Right kidney (tissue), 1 donor: ENCODE data around the gene DMD.
"Not testable (repeated sequence)": the region's sequence is repeated elsewhere in the genome, so short reads cannot be mapped to it uniquely, and the experiment has no call there.

ENCODE experiments used
- DNase-seq: peaks from one replicate; pipeline ENCODE4 v3.0.0-alpha.2; 2016

The DMD gene

DNA sequence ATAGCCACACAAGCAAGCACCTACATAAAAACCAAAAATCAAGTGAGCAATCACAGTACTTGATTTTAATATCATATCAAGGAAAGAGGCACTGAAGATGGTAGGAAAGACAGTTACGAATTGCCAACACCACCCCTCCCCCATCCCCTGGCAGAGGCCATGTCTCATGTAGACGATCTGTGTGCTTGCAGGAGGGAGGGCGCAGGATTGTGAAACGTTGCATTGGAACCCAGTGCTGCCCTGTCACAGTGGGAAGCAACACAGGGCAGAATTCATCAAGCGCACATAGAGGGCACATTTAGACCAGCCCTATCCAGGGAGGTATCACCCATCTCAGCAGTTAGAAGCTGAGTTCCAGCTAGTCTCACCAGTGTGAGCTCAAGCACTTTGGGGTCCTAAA, 359.8 kb downstream of the DMD start:
- no peak for DNase-seq

DNA sequence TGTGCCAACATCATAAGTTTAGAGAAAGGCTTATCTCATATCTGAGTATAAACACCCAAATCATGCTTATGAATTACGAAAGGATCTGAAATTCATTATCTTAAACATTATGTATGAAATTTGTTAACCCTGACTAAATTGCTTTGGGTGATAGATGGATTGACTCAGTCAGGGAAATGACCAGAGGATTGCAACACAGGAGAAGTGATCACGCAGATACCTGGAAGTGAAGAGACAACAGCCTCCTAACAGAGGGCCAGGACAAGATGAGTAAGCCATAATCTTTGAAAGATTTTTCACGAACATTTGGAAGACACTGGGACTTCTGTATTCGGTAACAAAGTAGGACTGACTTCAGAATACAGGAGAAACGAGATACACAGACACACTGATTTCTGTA, 363.4 kb downstream of the DMD start:
- no peak for DNase-seq

DNA sequence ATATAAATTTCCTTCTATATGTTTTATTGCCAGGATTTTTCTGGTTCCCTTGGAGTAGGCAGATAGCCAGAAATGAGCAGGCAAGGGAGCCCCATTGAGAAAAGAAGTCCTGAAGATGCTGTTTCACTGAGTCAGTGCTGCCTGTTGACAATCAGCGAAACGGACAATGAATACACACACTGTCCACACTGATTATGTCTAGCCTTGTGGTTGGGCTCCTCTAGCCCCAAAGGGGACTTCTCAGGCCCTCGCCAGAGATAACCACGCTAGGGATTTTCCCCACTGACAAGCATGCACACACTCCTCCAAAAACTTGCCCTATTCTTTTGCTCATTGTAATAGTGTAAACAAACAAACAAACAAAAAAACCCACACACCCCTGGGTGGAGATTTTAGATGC, 369.3 kb downstream of the DMD start:
- no peak for DNase-seq

DNA sequence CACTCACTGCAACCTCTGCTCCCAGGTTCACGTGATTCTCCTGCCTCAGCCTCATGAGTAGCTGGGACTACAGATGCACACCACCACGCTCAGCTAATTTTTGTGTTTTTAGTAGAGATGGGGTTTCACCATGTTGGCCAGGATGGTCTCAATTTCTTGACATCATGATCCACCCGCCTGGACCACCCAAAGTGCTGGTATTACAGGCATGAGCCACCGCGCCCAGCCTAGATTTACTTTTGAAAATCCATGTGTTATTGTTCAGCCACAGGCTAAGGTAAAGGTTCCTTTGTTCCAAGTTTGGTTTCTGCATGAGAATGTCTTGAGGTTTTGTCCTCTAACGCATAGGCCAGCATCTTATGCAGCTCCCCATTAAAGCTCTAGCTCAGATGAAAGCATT, 371.6 kb downstream of the DMD start:
- DNase-seq = no peak

DNA sequence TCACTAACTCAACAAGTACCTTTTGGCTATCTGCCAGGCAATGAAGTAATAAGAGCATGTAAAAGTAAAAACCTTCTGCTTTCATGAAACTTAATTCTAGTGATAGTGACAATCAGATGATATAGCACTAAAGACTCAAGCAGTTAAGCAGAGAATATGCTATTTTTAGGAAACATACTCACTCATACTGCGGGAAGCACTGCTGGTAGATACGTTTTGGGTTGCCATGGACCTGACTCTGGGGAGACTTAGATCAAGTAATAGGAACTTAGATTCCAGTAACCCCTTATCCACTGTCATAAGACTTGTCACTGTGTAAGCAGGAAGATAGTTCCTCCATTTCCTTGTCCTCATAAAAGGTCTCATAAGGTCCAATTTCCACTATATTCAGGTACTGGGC, 386.3 kb downstream of the DMD start:
- no peak for DNase-seq

DNA sequence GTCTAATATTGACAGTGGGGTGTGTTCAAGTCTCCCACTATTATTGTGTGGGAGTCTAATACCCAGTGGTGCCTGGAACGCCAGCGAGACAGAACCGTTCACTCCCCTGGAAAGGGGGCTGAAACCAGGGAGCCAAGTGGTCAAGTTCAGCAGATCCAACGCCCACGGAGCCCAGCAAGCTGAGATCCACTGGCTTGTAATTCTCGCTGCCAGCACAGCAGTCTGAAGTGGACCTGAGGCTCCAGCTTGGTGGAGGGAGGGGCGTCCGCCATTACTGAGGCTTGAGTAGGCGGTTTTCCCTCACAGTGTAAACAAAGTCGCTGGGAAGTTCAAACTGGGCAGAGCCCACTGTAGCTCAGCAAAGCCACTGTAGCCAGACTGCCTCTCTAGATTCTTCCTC, 407.3 kb downstream of the DMD start:
- DNase-seq = no peak

DNA sequence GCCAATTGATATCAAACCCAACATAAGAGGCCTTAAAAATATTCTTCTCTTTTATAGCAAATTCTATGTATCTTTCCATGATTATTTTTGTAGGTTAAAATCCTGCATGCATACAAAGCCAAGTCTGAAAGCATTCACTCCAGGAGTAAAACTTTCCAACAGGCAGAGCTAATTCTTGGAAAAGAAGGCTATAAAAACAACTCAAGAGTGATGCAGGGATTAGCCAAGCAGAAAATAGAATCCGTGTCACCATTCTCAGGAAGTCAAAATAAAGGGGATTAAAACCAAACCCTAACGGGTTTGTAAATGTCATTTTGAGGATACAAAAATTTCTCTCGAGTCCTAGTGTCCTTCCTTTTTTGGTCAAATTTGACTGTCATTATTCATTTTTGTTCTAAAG, 412.4 kb downstream of the DMD start:
- DNase-seq = no peak

DNA sequence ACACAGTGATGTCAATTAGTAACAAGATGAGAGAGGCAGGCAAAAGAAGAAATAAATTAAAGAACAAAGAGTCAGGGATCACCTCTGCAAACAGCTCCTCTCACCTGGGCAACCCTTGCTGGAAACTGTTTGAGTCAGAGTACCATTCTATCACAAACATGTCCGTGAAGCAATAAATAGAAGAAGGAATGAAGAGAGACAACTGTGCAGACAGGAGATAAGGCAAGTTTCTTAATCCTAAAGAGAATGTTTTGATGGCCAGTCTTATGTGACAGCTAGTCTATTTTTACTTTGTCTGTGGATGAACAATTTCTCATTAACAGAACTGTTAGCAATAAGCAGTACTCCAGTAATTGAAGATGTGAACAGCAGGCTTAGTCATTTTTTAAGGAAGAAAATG, 422.4 kb downstream of the DMD start:
- DNase-seq = no peak

DNA sequence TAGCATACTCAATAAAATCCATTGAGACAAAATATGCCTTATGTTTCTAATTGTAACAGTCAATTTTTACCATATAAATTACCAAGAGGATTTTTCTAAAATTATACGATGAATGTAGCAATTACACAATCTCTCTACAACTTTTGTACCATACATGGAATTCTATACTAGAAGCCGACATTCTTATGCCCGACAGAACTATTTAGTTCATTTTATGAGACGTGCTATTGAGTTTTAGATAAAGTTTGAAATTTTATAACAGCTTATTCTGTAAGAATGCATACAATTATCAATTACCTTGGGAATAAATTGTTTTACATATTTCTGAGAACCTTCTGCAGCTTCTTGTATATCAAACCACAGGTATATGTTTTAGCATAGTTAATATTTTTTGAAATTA, 431.2 kb downstream of the DMD start:
- no peak for DNase-seq

DNA sequence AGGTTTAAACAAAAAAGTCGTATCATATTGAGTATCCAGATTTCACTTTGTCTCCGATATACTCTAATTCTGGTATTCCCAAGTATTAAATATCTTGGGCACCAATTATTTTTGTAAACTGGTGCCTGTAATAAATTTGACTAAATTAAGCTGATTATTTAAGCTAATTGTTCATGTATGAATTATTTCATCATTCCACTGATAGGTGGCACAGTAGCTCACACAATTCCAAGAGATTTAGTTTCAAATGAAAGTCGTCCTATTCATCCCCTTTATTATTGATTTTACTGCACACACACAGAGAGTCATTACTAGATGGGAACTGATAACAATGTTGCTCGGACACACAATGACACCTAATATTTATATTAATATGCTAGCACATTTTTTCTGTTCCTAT, 432.4 kb downstream of the DMD start:
- DNase-seq = no peak

DNA sequence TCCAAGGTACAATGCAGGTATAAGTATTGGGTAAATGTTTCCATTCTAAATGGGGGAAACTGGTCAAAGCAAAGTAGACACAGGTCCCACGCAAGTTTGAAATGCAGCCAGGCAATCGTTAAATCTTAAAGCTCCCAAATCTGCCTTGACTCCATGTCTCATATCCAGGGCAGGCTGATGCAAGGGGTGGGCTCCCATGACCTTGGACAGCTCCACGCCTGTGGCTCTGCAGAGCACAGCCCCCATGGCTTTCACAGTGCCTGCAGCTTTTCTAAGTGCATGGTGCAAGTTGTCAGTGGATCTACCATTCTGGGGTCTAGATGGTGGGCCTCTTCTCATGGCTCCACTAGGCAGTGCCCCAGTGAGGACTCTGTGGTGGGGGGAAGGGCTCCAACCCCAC, 436.4 kb downstream of the DMD start:
- DNase-seq = no peak

DNA sequence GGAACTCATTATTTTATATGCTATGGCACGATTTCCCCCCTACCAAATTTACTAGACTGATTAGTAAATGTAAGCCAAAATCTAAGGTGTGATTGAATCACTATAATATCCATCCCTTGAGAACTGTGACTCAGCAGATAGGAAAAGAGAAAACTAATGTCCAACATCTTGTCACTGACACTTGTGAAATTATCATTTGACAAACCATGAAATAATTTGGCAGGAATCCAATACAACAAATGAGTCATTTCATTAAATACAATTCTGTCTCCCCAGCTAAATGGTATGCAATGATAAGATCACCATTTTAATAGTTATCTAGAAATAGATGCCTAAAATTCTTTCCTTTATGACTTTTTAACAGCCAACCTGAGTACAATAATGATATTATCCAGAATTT, 462.3 kb downstream of the DMD start:
- no peak for DNase-seq

DNA sequence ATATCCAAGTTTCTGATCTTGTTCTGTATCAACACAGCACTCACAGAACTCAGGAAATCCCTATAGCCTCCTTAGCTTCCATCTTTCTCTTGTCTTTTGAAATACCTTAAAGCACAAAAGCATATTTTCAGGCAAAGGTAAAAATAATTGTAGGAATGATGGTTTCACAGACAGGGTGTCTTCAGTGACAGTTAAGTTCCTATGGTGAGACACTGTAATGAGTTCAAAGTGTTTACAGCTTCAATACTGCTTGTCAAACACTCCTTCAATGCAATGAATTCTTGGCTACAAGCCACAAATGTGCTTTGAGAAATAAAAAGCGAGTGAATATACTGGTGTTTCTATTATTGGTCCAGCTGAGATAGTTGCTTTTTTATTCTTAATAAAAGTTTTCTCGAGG, 466.0 kb downstream of the DMD start:
- DNase-seq = no peak

DNA sequence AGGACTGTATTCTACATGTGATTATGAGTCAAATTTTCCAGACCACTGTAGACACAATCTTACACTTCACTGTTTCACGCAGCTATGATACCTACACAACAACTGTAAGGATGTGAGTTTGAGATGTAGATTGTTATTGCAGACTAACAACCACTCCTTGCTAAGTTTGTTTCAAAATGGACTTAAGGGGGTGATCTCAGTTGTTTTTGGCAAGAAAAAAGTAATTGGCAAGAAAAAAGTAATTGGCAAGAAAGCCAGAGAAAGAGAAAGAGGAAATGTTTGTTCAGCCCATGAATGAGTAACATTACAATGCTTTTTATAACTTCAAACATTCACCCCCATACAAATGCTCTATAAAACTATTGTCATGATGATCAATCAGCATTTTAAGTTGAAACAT, 466.4 kb downstream of the DMD start:
- no peak for DNase-seq

DNA sequence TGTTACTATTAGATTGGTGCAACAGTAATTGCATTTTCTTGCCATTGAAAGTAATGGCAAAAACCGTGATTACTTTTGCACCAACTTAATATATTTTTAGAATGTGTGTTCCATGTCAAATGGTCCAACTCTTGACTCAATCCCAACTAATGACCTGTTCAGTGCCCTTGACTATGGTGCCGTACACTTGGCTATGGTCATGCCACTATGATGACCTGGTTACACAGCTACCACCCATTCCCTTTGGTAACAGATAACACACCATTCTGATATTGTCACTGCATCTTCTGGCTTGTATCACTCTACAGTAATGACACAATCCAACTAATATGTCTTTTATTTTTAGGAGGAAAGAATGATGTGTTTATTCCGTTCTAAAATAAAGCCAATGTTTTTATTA, 469.4 kb downstream of the DMD start:
- DNase-seq = no peak

DNA sequence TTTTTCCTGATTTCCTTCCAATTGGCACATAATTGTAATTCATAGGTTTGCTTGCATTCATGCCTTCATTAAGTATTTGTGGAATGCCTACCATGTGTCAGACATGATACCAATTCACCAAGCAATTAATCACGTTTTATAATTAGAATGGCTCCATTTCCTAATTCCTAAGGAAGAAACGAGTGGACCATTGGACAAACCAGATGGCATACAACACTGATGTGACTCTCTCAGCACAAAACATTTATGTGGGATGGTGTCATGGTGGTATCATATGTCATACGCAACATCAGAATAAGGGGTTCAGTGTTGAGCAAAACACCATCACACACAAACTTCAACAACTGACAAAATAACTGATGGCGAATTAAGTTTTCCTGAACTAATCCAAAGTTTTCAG, 502.8 kb downstream of the DMD start:
- no peak for DNase-seq

DNA sequence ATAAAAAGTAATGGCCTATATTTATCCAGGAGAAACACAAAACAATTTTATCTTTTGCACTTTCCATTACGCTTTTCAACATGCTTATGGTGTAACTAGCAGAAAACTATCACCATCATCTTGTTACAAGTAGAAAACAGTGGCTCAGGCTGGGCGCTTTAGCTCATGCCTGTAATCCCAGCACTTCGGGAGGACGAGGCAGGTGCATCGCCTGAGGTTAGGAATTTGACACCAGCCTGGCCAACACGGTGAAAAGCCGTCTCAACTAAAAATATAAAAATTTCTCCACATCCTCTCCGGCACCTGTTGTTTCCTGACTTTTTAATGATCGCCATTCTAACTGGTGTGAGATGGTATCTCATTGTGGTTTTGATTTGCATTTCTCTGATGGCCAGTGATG, 506.0 kb downstream of the DMD start:
- DNase-seq = not testable (repeated sequence)

DNA sequence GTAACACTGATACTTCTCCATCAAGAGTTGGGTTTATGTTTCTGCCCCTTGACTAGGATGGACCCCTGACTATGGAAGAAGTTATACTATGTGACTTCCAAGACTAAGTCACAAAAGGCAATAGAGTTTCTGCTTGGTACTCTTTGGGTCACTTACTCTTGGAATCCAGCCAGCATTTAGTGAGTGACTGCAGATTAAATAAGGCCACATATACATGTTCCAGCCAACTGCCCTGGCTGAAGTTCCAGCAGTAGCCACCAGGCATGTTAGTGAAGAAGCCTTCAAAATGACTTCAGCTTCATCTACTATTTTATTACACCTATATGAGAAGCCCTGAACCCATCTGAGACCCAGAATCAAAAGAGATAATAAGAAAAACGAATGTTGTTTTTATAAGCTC, 524.0 kb downstream of the DMD start:
- DNase-seq = no peak

DNA sequence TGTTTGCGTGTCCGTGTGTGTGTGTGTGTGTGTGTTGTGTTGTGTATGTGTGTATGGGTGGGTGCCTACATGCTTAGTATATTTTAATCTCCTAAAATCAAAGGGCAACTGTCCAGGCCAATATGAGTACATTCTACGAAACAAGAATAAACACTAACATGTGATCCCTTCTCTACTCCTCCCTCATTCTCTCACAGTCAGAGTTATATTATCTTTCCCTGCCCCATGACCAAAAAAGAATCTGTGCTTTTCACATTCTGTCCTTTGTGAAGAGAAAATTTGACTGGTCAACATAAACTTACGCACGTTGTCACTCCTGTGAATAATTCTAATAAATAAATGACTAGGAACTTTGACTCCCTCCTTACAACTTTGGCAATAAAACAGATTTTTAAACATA, 532.9 kb downstream of the DMD start:
- no peak for DNase-seq

DNA sequence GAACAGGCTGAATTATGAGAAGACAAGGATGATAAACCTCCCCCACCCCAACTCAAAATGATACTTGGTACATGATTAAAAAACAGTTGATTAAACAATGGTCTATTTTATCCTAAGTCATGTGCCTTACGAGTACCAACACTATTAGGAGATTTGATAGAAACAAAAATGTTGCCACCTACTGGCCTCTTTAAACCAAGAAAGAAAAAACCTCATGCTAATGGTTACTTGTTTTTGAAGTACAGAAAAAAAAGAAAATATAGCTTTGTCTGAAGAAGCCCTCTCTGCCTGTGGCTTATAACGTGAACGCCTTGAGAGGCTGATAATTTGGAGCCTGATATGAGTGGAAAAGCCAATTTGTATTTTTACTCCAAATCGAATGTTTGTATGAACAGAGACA, 538.2 kb downstream of the DMD start:
- no peak for DNase-seq

DNA sequence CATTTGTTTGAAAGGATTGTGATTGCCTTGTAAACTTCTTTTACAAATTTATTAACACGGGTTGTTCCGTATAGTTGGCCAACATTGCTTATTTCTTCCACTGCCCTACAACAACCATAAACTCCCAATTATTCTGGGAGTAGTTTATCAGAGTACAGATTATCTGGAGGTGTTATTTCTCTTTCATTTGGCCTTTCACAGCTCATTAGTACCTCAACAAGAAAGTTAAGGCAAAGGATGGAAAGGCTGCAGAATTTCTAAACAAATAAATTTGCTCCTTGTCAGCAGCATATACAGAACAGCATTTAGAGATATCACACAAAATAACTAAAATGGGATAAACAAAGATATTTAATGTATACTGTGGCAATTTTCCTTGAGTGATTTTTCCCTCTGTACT, 548.8 kb downstream of the DMD start:
- no peak for DNase-seq

DNA sequence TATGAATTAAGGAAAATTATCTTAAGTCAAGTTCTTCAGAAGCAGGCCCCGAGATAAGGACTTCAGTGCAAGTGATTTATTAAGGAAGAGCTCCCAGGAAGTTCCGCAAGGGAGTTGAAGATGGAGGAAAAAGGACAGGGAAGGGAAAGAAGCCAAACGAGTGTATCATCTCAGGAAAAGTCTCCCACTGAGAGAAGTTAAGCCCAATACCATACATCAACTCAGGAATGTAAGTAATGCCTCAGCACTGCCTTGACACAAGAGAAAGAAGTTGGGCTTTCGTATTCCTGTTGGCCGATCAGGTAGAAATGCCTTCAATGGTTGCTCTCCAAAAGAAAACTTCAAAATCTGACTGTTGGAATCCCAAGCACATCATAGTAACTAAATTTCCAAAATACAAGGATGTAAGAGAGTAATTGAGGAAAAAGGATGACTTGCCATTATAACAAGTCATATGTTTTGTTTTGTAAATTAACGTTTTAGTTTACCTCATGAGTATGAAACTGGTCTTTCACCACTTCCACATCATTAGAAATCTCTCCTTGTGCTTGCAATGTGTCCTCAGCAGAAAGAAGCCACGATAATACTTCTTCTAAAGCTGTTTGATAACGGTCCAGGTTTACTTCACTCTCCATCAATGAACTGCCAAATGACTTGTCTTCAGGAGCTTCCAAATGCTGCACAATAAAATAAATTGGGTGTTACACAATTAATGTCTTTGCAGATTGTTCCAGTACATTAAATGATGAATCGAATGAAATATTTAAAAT, 566.7 kb downstream of the DMD start:
- DNase-seq = no peak

DNA sequence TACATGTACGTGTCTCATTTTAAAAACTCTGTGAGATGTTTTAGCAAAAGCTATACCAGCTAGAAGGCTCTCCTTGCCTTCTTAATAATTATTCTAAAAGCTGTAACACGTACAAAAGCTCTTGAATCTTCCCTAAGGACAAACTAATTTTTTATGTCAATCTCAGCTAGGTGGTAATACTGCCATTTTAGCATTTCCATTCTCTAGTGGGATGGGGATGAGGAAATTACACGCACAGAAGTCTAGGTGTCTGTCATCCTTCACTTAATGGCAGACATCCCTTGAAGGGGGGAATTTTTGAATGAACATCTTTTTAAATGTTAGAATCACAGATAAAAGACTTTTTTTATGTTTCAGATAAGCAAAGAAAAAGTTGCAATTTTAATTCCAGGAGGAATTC, 569.1 kb downstream of the DMD start:
- DNase-seq = no peak

DNA sequence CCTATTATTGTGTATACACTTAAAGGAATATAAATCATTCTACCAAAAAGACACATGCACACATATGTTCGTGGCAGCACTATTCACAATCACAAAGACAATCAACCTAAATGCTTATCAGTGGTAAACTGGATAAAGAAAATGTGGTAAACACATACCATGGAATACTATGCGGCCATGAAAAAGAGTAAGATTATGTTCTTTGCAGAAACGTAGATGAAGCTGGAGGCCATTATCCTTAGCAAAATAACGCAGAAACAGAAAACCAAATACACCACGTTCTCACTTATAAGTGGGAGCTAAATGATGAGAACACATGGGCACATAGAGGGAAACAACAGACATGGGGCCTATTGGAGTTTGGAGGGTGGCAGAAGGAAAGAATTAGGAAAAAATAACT, 593.2 kb downstream of the DMD start:
- DNase-seq = no peak

DNA sequence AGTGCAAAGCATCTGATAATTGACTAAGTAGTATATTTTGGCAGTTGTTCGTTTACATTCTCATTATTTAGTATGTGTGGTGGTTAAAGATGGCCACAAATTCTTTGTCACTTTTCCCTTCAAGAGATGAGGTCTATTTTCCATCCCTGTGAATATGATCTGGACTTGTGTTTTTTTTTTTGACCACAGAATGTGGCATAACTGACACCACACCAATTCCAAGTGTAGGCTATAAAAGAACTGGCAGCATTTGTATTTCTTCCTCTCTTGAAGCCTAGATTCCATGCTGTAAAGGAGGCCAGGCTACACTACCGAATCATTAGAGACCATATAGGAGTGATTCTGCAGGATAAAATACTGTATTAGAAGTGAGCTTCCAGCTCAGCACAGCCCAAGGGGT, 596.6 kb downstream of the DMD start:
- DNase-seq = no peak
